ENCODE results near the gene ABCA1. TPM values are rescaled to one million over a fixed set of nuclear protein-coding genes. Genes with fewer than 3 reads are reported as not detected.

The ABCA1 gene
- total and polyA plus RNA-seq, 2 of the 13 experiments (the other 11 are each of a cell fraction or from before 2014, with no cell fraction given) = 26.8 to 63.8 TPM

DNA sequence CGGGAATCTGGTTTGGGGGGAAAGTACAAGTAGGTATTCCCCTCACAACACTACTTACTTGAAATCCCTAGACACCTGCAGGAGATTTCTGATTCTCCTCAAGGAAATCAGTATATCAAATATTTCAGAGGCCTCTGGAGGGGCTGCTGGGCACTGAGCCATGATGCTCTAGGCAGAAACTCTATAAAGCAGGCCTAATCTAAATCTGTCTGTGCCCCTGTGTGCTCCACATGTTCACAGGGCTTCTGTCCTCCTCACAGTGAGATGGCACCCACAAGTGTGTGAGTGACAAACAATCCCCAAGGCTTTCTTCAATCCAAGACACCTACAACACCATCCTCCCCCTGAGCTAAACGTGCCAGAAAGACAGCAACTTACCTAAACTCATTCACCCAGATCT, 125.0 kb downstream of the ABCA1 start (continued):
- TF ChIP-seq ZFX (CRISPR knock-in tag; IDR thresholded peaks at IDR 0.05; ENCODE audit: low read depth) = no peak
- TF ChIP-seq HNRNPK (IDR thresholded peaks at IDR 0.05; ENCODE audit: low read depth, low read length, poor library complexity, severe bottlenecking) = no peak
- no peak for TF ChIP-seq MTF2 (CRISPR knock-in tag; IDR thresholded peaks at IDR 0.05; ENCODE audit: borderline replicate concordance)
- TF ChIP-seq, protein P1, sequence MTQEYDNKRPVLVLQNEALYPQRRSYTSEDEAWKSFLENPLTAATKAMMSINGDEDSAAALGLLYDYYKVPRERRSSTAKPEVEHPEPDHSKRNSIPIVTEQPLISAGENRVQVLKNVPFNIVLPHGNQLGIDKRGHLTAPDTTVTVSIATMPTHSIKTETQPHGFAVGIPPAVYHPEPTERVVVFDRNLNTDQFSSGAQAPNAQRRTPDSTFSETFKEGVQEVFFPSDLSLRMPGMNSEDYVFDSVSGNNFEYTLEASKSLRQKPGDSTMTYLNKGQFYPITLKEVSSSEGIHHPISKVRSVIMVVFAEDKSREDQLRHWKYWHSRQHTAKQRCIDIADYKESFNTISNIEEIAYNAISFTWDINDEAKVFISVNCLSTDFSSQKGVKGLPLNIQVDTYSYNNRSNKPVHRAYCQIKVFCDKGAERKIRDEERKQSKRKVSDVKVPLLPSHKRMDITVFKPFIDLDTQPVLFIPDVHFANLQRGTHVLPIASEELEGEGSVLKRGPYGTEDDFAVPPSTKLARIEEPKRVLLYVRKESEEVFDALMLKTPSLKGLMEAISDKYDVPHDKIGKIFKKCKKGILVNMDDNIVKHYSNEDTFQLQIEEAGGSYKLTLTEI (CRISPR knock-in tag; conservative IDR thresholded peaks at IDR 0.05) = no peak
- TF ChIP-seq FOXC1 (CRISPR knock-in tag; IDR thresholded peaks at IDR 0.05; ENCODE audit: borderline replicate concordance) = no peak
- TF ChIP-seq ZNF549 (CRISPR knock-in tag; IDR thresholded peaks at IDR 0.05) = no peak
- TF ChIP-seq, protein P2, sequence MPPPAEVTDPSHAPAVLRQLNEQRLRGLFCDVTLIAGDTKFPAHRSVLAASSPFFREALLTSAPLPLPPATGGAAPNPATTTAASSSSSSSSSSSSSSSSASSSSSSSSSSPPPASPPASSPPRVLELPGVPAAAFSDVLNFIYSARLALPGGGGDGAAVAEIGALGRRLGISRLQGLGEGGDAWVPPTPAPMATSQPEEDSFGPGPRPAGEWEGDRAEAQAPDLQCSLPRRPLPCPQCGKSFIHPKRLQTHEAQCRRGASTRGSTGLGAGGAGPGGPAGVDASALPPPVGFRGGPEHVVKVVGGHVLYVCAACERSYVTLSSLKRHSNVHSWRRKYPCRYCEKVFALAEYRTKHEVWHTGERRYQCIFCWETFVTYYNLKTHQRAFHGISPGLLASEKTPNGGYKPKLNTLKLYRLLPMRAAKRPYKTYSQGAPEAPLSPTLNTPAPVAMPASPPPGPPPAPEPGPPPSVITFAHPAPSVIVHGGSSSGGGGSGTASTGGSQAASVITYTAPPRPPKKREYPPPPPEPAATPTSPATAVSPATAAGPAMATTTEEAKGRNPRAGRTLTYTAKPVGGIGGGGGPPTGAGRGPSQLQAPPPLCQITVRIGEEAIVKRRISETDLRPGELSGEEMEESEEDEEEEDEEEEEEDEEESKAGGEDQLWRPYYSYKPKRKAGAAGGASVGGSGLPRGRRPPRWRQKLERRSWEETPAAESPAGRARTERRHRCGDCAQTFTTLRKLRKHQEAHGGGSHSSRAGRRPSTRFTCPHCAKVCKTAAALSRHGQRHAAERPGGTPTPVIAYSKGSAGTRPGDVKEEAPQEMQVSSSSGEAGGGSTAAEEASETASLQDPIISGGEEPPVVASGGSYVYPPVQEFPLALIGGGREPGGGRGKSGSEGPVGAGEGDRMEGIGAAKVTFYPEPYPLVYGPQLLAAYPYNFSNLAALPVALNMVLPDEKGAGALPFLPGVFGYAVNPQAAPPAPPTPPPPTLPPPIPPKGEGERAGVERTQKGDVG (CRISPR knock-in tag; IDR thresholded peaks at IDR 0.05; ENCODE audit: borderline replicate concordance) = no peak
- TF ChIP-seq ZMYM2 (CRISPR knock-in tag; IDR thresholded peaks at IDR 0.05) = no peak
- TF ChIP-seq TCF7L2 (IDR thresholded peaks at IDR 0.05; ENCODE audit: low read depth, low read length) = no peak
- TF ChIP-seq ZNF644 (CRISPR knock-in tag; IDR thresholded peaks at IDR 0.05; ENCODE audit: low read depth) = no peak
- no peak for TF ChIP-seq MED13 (CRISPR knock-in tag; IDR thresholded peaks at IDR 0.05)
